Astrocyte (in vitro differentiated cells and primary cell): Measurements from ENCODE around the gene TMEM18. TPM values are rescaled to one million over a fixed set of nuclear protein-coding genes. Genes with fewer than 3 reads are reported as not detected.

Experiments used
- DNase-seq: peaks from one replicate; pipeline ENCODE4 v3.0.0-alpha.2; 2010; ENCODE audit warnings: low read depth
- FAIRE-seq: peaks from 2 replicates; lab custom pipeline; 2011; peaks lifted over from hg19 to GRCh38; lab: Jason Lieb, UNC
- H2AFZ ChIP-seq: 2 replicates; pipeline ENCODE4 v1.6.0; 2012; ENCODE audit warnings: low read depth, low read length, inconsistent platforms
- H3K27ac ChIP-seq: 2 replicates; pipeline ENCODE4 v1.5.1; 2011; ENCODE audit warnings: low read depth, low read length, inconsistent platforms
- H3K27me3 ChIP-seq: 2 replicates; pipeline ENCODE4 v1.6.0; 2011; ENCODE audit warnings: low read length, inconsistent platforms; ENCODE audit not compliant: insufficient read depth
- H3K36me3 ChIP-seq: 2 replicates; pipeline ENCODE4 v1.5.1; 2011; ENCODE audit warnings: low read length, inconsistent platforms; ENCODE audit not compliant: insufficient read depth
- H3K4me1 ChIP-seq: 2 replicates; pipeline ENCODE4 v1.5.1; 2011; ENCODE audit warnings: low read length, inconsistent platforms; ENCODE audit not compliant: insufficient read depth
- H3K4me2 ChIP-seq: 2 replicates; pipeline ENCODE4 v1.6.0; 2012; ENCODE audit warnings: low read length, inconsistent platforms
- H3K4me3 ChIP-seq: 2 replicates; pipeline ENCODE4 v1.5.1; 2011; ENCODE audit warnings: low read depth, mild to moderate bottlenecking, low read length, inconsistent platforms; ENCODE audit not compliant: insufficient read depth
- H3K79me2 ChIP-seq: 2 replicates; pipeline ENCODE4 v1.6.0; 2012; ENCODE audit warnings: mild to moderate bottlenecking, low read length, inconsistent platforms; ENCODE audit not compliant: insufficient read depth
- H3K9ac ChIP-seq: 2 replicates; pipeline ENCODE4 v1.6.0; 2012; ENCODE audit warnings: mild to moderate bottlenecking, low read length, inconsistent platforms
- H3K9me3 ChIP-seq: 2 replicates; pipeline ENCODE4 v1.5.1; 2012; ENCODE audit warnings: low read depth, mild to moderate bottlenecking, low read length, inconsistent platforms; ENCODE audit not compliant: insufficient read depth
- H4K20me1 ChIP-seq: 2 replicates; pipeline ENCODE4 v1.6.0; 2012; ENCODE audit warnings: low read length, inconsistent platforms; ENCODE audit not compliant: insufficient read depth
- H3K27ac Mint-ChIP-seq: one replicate; pipeline ENCODE4 v1.8.0; 2021; ENCODE audit warnings: mild to moderate bottlenecking, mixed read lengths; ENCODE audit not compliant: unreplicated experiment
- H3K27me3 Mint-ChIP-seq: one replicate; pipeline ENCODE4 v1.8.0; 2021; ENCODE audit warnings: low read depth, mixed read lengths; ENCODE audit not compliant: unreplicated experiment
- H3K36me3 Mint-ChIP-seq: one replicate; pipeline ENCODE4 v1.8.0; 2021; ENCODE audit warnings: low read depth, mixed read lengths; ENCODE audit not compliant: unreplicated experiment
- H3K4me1 Mint-ChIP-seq: one replicate; pipeline ENCODE4 v1.8.0; 2021; ENCODE audit warnings: low read depth, mixed read lengths; ENCODE audit not compliant: unreplicated experiment
- H3K4me3 Mint-ChIP-seq: one replicate; pipeline ENCODE4 v1.8.0; 2021; ENCODE audit warnings: mild to moderate bottlenecking, moderate library complexity, mixed read lengths; ENCODE audit not compliant: unreplicated experiment
- H3K9me3 Mint-ChIP-seq: one replicate; pipeline ENCODE4 v1.8.0; 2021; ENCODE audit warnings: mild to moderate bottlenecking, mixed read lengths; ENCODE audit not compliant: unreplicated experiment
- CTCF ChIP-seq: IDR thresholded peaks from 2 replicates; pipeline ENCODE4 v1.5.1; 2011; ENCODE audit warnings: low read depth, mild to moderate bottlenecking, inconsistent platforms, low read length, moderate library complexity; ENCODE audit not compliant: insufficient read depth
- EZH2 ChIP-seq: IDR thresholded peaks from 2 replicates; pipeline ENCODE4 v1.6.1; 2012; ENCODE audit warnings: mild to moderate bottlenecking, low read length, inconsistent platforms; ENCODE audit not compliant: insufficient read depth
- total RNA-seq: library from RNA; stranded (reverse); gene quantifications from 2 replicates; pipeline ENCODE4 v1.2.1, GENCODE V29; 2021

The TMEM18 gene
- total RNA-seq, 1 donor from 2014 or later, result 16.8 TPM

- no peak overlapping the region for H3K27ac ChIP-seq
- Mint-ChIP-seq H3K4me3 (no peak overlapping the region), H3K9me3 (peaks cover 2% of the 10 kb centered on the region), H3K27me3 (no peaks in the 10 kb centered on the region), H3K36me3 (no peaks in the 10 kb centered on the region), H3K27ac (no peak overlapping the region), H3K4me1 (no peaks in the 10 kb centered on the region)
- no peaks in the 10 kb centered on the region for H3K4me1 ChIP-seq
- no peaks in the 10 kb centered on the region for H3K27me3 ChIP-seq
- no peak for FAIRE-seq
- H3K9ac ChIP-seq, result no peak overlapping the region
- H3K36me3 ChIP-seq, result no peaks in the 10 kb centered on the region
- DNase-seq, result no peak
- H3K9me3 ChIP-seq, result no peaks in the 10 kb centered on the region
- H2AFZ ChIP-seq, result peak overlapping the region; percentile 94
- peak overlapping the region; percentile 75 for H3K4me2 ChIP-seq
- no peak for TF ChIP-seq EZH2
- TF ChIP-seq CTCF, result no peak
- H4K20me1 ChIP-seq, result no peaks in the 10 kb centered on the region
- no peak overlapping the region for H3K4me3 ChIP-seq
- H3K79me2 ChIP-seq, result no peaks in the 10 kb centered on the region
Measured at GRCh38 chr2:635687-636621, 41.3 kb downstream of the TMEM18 start.

- Histone ChIP-seq H4K20me1 (no peaks in the 10 kb centered on the region), H3K27me3 (no peaks in the 10 kb centered on the region), H3K4me2 (no peak overlapping the region), H3K9me3 (no peaks in the 10 kb centered on the region), H3K36me3 (no peaks in the 10 kb centered on the region), H3K9ac (no peak overlapping the region), H2AFZ (no peak overlapping the region), H3K4me3 (no peak overlapping the region), H3K27ac (no peak overlapping the region), H3K79me2 (no peaks in the 10 kb centered on the region), H3K4me1 (no peaks in the 10 kb centered on the region)
- Mint-ChIP-seq H3K27ac (no peak overlapping the region), H3K4me1 (no peaks in the 10 kb centered on the region), H3K4me3 (no peak overlapping the region), H3K27me3 (no peaks in the 10 kb centered on the region), H3K9me3 (peaks cover 2% of the 10 kb centered on the region), H3K36me3 (no peaks in the 10 kb centered on the region)
- no peak for FAIRE-seq
- DNase-seq, result no peak
- TF ChIP-seq EZH2 (no peak), CTCF (no peak)
Measured at GRCh38 chr2:634636-635388, 42.4 kb downstream of the TMEM18 start.
